GM21717 (cell line): ENCODE results near the gene TENT5A.
"Not testable (repeated sequence)": the region's sequence is repeated elsewhere in the genome, so short reads cannot be mapped to it uniquely, and the experiment has no call there.

ENCODE experiments used
- ATAC-seq: cut with Tn5 transposase; IDR thresholded peaks from one replicate; pipeline ENCODE4 v1.9.1; 2021; ENCODE audit warnings: mild to moderate bottlenecking, moderate library complexity; ENCODE audit not compliant: unreplicated experiment

Gene TENT5A

GRCh38 chr6:81752084-81752920 is at the start of gene TENT5A:
Gene TENT5A, minus strand, starts transcription at chr6:81752681. Its CDS starts 540 bp downstream, at chr6:81752141.
- peak; percentile 87 for ATAC-seq

- ATAC-seq = no peak
Measured at GRCh38 chr6:81801489-81801888, 49.0 kb upstream of the TENT5A start.

GRCh38 chr6:81800666-81801065 is 48.2 kb upstream of the TENT5A start:
- no peak for ATAC-seq

GRCh38 chr6:81799323-81799722 is 46.8 kb upstream of the TENT5A start:
- no peak for ATAC-seq

- no peak for ATAC-seq
Measured at GRCh38 chr6:81797591-81797990, 45.1 kb upstream of the TENT5A start.

GRCh38 chr6:81795890-81796289 is 43.4 kb upstream of the TENT5A start:
- no peak for ATAC-seq

- no peak for ATAC-seq
Measured at GRCh38 chr6:81793821-81794475, 41.5 kb upstream of the TENT5A start.

- ATAC-seq = no peak
Measured at GRCh38 chr6:81792826-81793225, 40.3 kb upstream of the TENT5A start.

- ATAC-seq = no peak
Measured at GRCh38 chr6:81791756-81792155, 39.3 kb upstream of the TENT5A start.

- no peak for ATAC-seq
Measured at GRCh38 chr6:81790034-81790433, 37.6 kb upstream of the TENT5A start.

GRCh38 chr6:81789291-81789690 is 36.8 kb upstream of the TENT5A start:
- ATAC-seq = no peak

GRCh38 chr6:81788748-81789147 is 36.3 kb upstream of the TENT5A start:
- no peak for ATAC-seq

GRCh38 chr6:81787313-81788068 is 35.0 kb upstream of the TENT5A start:
- no peak for ATAC-seq

- no peak for ATAC-seq
Measured at GRCh38 chr6:81786150-81786549, 33.7 kb upstream of the TENT5A start.

- no peak for ATAC-seq
Measured at GRCh38 chr6:81785377-81785776, 32.9 kb upstream of the TENT5A start.

- no peak for ATAC-seq
Measured at GRCh38 chr6:81783893-81784292, 31.4 kb upstream of the TENT5A start.

- ATAC-seq = no peak
Measured at GRCh38 chr6:81781624-81782023, 29.1 kb upstream of the TENT5A start.

- no peak for ATAC-seq
Measured at GRCh38 chr6:81777586-81778268, 25.2 kb upstream of the TENT5A start.

- ATAC-seq = not testable (repeated sequence)
Measured at GRCh38 chr6:81776219-81776618, 23.7 kb upstream of the TENT5A start.

- no peak for ATAC-seq
Measured at GRCh38 chr6:81774542-81774941, 22.1 kb upstream of the TENT5A start.

GRCh38 chr6:81773887-81774286 is 21.4 kb upstream of the TENT5A start:
- ATAC-seq = no peak
